Medulla oblongata (tissue), 1 donor: ENCODE data around the gene ABCC8.

Source experiments
- DNase-seq: peaks from one replicate; pipeline ENCODE4 v3.0.0-alpha.2; 2015; ENCODE audit errors: extremely low spot score

The ABCC8 gene

GRCh38 chr11:17387811-17388210, 88.8 kb downstream of the ABCC8 start:
- DNase-seq: no peak

- DNase-seq: no peak
These were observed 89.4 kb downstream of the ABCC8 start for GRCh38 chr11:17387254-17387653.

- DNase-seq: peak; percentile 41
These were observed 90.1 kb downstream of the ABCC8 start for GRCh38 chr11:17386331-17387084.

DNA sequence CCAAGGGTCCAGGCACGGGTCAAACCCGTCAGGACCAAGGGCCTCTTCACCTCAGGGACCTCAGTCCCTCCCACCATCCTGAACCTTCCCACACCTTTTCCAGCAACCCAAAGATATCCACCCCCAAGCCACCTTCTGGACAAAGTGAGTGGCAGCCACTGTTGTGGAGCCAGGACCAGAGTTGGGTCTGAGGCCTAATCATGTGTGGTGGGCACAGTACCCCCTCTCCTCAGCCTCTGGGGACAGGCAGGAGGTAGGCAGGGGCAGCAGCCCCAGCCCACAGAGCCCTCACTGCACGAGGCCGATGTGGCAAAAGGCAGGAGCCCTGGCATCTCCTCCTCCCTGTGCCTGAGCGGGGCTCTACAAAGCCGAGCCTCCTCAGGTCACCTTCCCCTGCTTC, 90.7 kb downstream of the ABCC8 start:
- DNase-seq: no peak

DNA sequence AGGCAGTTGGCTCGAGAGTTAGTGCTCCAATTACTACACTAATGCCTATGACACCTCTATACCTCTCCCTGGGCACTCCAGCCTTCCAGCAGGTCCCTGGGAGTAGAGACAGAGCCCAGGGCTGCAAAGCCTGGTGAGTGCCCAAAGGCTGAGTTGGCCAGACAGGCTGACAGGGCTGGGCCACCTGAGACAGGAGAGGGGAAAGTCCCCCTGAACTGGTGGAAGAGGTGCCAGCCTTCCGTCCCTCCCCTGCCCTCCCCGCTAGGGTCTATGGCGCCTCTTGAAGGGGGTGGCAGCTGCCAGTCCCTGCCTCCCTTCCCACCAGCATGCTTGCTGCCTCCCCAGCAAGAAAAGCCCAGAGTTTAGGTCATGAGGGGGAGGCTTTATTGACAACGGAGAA, 91.2 kb downstream of the ABCC8 start:
- no peak for DNase-seq

DNA sequence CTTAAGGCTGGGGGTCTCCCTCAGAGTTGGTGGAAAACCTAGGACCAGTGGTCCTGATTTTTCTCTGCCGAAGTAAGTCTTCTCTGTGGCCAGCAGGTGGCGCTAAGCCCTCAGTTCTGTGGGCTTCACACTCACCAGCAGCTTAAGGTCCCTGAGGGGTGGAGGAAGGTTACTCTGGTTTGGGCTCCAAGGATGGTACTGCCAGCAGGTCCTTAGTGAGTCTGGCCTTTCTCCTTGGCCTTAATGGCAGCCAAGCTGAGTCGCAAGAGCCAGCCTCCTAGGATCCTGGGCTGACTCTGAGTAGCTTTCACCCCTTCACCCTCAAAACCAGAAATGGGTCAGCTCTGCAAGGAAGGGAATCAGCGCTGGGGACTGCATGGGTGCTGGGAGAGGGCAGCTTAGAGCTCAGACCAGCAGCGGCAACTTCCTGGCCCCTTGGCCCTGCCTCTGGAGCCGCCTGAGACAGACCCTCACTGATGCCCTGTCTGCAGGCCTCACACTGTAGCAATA, 92.6 kb downstream of the ABCC8 start:
- DNase-seq: peak; percentile 96

GRCh38 chr11:17383461-17383860, 93.2 kb downstream of the ABCC8 start:
- no peak for DNase-seq

GRCh38 chr11:17382046-17382728, 94.5 kb downstream of the ABCC8 start:
- DNase-seq: no peak

GRCh38 chr11:17381156-17381555, 95.5 kb downstream of the ABCC8 start:
- DNase-seq: no peak

DNA sequence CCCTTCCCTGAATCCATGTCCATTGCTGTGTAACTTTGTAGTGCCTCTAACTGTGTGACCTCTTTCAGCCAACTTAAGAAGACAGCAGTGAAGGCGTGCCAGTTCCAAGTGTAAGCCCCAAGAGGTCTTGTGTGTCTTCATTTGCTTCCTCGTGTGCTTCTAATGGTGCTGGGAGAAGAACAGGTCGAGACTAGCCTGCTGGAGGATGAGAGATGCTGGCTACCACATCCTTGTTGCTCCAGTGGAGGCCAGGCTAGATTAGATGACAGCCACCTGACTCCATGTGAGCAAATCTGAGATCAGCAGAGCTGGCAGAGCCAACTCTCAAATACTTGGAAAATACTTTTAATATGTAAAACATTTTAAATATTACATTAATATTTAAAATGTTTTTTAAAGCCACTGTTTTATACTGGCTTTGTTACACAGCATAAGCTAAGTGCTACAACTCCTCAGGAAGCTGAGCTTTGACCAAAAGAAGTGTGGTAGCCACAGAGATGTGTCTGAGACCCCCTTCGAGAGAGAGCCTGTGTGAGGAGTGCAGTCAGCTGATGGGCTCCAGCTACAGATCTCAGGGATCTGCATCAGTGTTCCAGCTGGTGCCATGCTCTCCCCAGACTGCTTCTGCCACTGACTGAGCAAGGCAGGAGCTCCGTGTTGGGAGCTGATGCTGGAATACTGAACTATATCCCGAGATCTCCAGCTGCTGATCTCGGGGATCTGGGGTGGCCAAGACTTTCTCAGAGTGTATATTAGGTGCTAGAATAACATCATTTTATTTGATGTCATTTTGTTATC, 97.1 kb downstream of the ABCC8 start:
- no peak for DNase-seq

- DNase-seq: no peak
These were observed 98.0 kb downstream of the ABCC8 start for GRCh38 chr11:17378655-17379054.

GRCh38 chr11:17376493-17376892, 100.2 kb downstream of the ABCC8 start:
- no peak for DNase-seq

DNA sequence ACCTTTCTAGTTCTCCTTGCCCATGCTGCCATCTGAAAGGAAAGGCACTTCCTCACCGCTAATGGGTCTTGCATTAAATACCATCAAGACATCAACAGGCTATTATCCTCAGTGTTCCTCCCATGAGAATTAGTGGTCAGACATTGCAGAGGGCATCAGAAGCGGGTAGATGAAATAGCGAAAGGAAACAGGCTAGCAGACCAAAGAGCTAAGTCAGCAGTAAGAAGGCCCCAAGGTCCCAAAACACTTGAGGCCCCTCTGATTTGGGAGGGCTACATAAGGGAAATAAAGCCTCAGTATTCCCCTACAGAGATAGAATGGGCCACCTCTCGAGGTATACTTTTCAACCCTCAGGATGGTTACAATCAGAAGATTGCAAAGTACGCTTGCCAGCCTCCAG, 101.1 kb downstream of the ABCC8 start:
- DNase-seq: no peak

DNA sequence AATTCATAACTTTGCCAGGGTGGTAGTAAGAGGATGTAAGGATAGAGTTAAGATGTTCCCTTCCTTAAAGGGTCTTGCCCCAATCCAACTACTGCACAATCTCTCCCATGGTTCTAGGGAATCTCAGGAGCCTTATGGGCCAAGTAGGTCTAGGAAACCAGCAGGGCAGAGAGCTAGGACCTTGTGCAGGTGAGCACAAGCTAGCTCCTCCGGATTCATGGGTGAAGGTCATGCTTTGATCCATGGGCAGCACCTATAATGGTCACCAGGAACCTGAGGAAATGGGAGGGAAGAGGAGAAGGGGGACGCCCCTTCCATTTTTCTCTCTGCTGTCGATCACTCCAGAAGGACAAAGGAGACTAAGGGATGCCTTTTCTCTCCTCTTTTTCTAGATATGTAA, 105.0 kb downstream of the ABCC8 start:
- no peak for DNase-seq

DNA sequence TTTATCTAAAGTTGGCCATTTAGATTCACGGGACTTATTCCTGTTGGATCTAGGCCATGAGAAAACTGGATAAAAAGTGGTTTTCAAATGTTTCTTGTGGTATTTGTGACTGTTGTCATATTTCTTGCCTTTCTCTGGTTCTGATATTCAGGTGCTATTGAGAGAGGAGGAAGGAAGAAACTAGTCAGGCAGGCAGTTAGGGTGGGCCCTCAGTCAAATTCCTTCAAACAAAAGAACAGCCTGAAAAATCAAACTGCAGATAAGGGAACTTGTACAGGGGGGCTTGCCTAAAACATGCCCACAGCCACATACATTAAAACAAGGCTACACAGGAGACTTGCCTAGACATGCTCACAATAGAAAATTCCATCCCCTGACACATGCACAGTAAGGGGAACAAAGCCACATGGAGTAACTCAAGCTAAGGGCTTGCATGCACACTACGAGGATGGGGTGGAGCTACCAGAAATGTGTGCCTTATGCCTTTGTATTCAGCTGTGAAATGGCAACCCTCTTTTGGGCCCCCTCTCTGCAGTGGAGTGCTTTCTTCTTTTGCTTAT, 106.9 kb downstream of the ABCC8 start:
- no peak for DNase-seq

GRCh38 chr11:17369094-17369493, 107.6 kb downstream of the ABCC8 start:
- DNase-seq: no peak

DNA sequence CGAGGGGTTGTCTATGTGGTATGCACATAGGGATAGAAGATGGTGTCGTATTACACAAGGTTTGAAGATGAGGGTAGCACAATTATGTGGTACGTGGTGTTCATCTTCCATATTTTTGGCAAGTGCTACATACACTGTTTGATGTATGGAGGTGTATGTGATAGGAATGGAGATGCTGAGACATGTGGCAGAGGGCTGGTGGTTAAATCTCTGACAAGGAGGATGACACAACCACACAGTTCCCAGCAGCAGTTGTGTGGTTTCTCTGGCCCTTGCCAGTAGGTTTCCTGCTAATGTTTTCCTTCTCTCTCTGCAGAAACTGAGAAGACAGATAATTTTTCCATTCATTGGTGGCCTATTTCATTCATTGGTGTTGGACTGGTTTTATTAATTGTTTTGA, 108.1 kb downstream of the ABCC8 start:
- no peak for DNase-seq

- no peak for DNase-seq
These were observed 110.2 kb downstream of the ABCC8 start for GRCh38 chr11:17366495-17366894.

- DNase-seq: peak; percentile 71
These were observed 122.0 kb downstream of the ABCC8 start for GRCh38 chr11:17354601-17354991.

DNA sequence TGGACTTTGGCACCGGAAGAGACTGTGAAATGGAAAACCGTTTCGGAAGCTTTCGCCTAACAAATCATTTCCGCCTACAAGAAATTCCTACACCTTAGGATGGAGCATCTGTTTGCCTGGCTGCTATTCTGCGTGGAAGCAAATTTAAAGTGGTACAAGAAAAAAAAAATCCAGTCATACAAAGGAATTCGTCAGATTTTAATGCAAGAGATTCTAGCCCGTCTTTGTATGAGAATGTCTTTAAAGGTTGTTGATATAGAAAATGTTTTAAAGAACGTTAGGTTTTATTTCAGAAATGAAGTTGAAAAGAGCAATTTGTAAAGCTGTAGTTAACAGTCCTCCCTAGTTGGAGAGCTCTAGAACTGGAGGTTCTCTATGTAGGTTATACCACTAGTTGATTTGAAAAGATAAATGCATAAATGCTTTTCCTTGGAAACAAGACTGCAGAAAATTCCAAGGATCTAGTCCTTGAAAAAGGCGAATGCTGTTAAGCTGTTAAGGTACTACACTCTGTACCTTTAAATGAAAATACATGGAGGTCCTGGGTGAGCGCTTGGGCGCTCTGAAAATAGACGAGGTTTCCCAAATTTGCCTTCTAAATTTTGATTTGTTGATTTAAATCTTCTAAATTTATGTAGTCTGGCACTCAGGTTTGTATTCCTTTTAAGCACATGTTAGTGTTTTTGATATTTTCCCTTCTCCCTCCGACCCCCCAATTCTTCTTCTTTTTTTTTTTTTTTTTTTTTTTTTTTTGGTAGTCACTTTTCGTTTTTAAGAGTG, 122.6 kb downstream of the ABCC8 start:
- no peak for DNase-seq
